NCI-H82 treated with DMSO at 0.1 percent for 48 hours (cell line): ENCODE data around the gene KIF26A.
"Not testable (repeated sequence)": the region's sequence is repeated elsewhere in the genome, so short reads cannot be mapped to it uniquely, and the experiment has no call there.

ENCODE experiments used
- DNase-seq: peaks from one replicate; lab custom pipeline; 2025; ENCODE audit not compliant: unreplicated experiment; lab: John Stamatoyannopoulos, UW

Gene KIF26A

GRCh38 chr14:104206281-104206904 lies 68.0 kb downstream of the KIF26A start:
- no peak for DNase-seq

DNA sequence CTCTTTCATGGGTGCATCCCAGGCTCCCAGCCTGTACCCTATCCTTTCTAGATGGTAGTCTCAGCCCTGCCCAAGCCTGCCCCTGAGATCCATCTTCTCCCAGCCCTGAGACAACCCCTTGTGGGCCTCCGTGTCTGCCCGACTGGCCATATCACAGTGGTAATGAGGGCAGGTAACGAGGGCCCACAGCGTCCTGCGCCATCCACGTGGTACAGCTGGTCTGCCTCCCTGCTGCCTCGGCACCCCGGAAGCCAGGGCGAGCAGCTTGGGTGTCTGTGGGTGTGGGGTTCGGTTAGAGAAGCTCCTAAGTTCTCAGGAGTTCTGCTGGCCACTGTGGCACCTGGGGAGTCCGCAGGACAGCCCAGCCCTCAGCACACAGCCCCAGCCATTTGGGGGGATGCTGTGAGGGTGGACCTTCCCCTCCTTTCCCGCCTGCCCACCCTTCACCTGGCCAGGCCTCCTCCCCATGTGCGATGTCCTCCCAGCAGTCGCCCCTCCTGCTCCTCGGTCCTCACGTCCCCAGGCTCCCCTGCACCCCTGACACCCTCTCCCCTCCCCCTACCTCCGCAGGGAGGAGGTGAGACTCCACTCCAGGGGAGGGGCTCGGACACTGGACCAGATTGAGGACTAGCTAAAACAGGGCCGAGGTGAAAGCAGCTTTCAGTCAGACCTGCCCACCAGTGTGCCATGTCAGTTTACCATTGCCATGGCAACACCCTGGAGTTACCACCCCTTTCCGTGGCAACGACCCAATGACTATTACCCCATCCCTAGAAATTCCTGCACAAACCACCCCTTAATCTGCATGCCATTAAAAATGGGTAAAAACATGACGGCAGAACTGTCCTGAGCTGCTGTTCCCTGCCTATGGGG lies 69.0 kb downstream of the KIF26A start:
- DNase-seq: no peak

GRCh38 chr14:104208015-104208295 lies 69.6 kb downstream of the KIF26A start:
- not testable (repeated sequence) for DNase-seq

- not testable (repeated sequence) for DNase-seq
Measured at GRCh38 chr14:104208331-104208730, 69.9 kb downstream of the KIF26A start.

- not testable (repeated sequence) for DNase-seq
Measured at GRCh38 chr14:104209071-104209470, 70.7 kb downstream of the KIF26A start.

DNA sequence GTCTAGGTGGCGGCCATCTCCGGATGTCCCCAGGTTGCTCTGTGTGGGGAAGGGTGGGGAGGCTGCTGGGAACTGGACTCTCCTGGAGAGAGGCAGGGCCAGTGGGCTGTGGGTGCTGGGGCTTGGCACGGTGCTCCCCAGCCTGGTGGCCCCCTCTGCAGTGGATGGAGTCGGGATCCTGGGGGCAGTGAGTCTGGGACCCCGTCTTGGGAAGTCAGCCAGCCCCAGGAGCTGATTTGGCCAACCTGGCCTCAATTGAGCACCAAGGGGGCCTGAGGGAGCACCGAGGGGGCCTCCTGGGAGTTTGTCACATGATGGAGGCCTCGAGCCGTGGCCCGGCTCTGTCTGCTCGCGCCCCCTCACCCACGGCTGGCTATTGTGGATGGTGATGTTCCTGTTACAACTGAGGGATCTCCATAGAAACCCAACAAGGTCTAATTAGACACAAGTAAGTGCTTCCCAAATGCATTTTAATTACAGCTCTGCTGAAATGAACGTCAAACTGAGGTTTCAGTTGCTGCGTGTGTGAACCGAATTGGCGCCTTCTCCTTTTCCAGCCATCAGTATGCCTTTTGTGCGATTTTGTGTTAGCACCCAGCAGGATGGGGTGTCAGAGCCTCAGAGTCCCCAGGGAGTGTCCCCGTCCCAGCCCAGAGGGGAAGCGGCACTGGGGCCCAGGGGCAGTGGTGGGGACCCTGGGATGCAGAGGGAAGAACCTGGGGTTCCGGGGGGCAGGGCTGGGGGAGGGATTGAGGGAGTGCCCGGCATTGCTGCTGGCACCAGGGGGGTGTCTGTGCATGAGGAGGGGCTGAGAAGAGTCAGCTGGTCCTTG lies 71.8 kb downstream of the KIF26A start:
- DNase-seq: no peak

GRCh38 chr14:104210817-104211195 lies 72.4 kb downstream of the KIF26A start:
- no peak for DNase-seq

DNA sequence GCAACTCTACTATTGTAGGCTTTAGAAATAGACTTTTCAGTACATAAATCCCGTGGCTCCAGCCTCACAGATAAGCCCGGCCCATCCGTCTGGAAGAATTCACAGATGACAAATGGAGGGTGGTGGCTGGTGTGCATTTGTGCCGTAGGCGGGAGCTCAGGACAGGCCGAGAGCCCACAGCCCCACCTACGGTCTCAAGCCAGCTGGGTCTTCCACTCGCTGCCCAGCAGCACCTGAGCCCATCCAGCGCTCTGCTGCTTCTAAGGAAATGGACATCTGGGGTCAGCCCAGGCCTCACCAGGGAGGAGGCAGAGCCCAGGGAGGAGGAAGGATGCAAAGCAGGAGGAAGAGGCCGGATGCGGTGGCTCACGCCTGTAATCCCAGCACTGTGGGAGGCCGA lies 72.8 kb downstream of the KIF26A start:
- no peak for DNase-seq

DNA sequence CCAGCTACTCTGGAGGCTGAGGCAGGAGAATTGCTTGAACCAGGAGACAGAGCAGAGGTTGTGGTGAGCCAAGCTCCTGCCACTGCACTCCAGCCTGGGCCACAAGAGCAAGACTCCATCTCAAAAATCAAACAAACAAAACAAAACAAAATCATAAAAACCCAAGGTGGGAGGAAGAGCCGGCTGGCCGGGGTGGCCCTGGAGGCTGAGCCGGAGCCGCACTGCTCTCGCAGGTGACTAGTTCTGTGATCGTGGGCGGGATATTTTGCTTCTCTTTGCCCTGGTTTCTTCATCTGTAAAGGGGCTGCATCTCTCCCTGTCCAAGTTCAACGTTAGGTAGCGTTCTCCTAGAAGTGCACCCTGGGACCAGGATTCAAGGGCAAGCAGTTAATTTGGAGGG lies 73.4 kb downstream of the KIF26A start:
- no peak for DNase-seq

- no peak for DNase-seq
Measured at GRCh38 chr14:104212206-104213095, 74.1 kb downstream of the KIF26A start.

DNA sequence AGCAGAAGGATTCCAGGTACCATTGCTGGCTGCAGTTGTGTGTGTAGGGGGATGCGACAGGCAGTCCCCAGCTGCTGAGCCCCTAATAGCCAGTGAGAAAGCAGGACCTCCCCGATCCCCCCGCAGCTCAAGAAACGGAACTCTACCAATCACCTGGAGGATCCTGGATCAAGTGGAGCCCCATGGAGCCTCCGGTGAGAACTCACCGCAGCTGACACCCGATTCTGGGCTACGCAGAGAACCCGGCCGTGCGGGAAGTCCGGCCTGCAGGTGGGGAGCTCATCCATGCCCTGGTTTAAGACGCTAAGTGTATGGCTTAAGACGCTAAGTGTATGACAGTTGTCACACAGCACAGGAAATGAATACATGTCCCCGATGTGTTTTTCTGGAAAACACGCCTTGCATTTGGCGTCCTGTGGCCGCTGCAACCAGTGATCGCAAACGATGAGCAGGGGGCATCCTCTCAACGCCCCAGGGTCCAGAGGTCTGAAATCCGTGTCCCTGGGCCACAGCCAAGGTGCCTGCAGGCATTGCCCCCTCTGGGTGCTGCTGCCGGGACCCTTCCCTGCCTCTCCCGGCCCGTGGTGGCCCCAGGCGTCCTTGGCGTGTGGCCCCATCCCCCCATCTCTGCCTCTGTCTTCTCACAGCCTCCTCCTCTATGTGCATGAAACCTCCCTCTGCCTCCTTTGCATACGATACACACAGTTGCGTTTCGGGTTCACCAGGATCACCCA lies 75.1 kb downstream of the KIF26A start:
- DNase-seq: no peak

- DNase-seq: no peak
Measured at GRCh38 chr14:104214431-104215218, 76.2 kb downstream of the KIF26A start.

DNA sequence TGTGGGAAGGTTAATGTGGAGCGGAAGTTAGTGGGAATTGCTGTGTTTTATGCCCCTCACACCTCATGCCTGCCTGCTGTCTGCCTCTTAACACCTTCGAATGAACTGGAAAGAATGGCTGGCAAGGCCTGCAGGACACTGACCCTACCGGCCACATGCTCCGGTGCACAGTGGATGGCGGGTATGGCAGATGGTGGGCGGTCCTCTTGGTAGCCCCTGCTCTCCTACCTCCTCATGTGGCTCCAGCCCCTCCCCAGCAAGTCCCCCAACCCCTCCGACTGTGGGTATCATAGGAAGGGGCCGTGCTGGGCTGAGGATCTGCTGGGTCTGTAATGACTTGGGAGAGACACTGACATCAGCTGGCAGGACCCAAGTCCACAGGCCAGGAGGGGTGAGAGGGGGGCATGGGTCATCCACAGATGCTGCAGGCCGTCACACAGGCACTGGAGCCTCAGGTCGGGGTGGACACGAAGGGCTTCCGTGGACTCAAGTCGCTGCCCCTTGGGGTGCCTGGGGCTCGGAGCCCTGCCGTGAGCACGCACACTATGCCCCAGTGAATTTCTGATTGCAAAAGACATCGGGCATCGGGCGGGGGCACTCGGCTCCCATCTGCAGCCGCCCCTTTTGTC lies 77.4 kb downstream of the KIF26A start:
- no peak for DNase-seq

- DNase-seq: no peak
Measured at GRCh38 chr14:104216457-104216856, 78.1 kb downstream of the KIF26A start.

- DNase-seq: no peak
Measured at GRCh38 chr14:104217486-104218360, 79.3 kb downstream of the KIF26A start.

DNA sequence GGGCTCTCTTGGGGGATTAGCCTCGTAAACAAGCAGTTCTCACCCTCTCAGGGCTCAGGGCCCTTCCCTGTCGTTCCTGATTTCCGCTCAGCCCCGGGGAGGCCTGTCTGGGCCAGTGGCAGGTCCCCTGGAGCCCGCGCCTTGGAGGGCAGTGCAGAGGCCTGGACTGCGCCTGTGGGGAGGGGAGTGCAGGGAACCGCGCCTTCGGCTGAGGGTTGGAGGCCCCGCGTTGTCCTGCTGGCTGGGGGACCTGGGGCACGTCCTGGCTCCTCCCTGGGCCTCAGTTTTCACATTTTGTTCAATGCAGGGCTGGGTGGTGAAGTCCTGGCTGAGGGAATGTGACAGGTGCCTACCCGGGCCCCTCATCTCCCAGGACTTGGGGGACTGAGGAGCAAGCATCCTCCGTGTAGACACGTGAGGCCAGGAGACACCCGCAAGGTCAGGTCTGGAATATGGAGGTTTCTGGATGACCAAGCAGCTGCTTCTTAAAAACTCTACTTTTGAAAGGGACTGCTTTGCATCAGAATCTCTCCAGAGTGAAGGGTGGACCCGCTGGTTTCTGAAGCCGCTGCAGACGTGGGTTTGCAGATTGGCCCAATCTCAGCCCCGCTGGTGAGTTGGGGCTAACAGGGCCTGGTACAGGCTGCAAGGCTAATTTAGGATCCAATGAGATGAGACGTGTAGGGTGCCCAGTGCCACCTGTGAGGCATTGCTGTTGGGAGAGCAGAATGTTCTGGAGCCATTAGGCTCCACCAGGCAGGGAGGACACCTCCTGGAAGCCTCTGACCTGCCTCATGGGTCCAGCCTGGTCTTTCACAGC lies 80.2 kb downstream of the KIF26A start:
- no peak for DNase-seq

DNA sequence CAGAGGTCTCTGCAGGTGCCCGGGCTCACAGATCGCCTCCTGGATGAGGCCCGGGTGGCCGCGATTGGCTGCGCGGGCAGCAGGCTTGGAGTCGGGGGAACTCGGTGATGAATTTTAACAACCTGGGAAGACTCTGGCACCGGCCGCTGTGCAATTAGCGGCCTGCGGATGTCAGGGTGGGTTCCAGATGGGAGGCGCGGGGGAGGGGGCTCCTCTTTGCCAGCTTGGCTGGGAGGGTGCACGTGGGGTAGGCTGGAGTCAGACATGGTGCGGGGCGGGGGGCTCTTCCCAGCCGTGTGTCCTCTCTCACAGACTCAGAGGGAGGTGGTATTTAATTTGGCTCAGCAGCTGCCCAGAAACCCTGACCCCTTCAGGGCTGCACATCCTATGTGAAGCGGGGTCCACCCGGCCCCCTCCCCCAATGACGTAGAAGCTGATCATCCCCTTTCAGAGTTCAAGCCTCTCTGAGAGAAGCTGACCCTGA lies 81.4 kb downstream of the KIF26A start:
- no peak for DNase-seq
